Ectodermal cell (in vitro differentiated cells): ENCODE measurements around the gene GMDS.

Experiments
- H3K27ac ChIP-seq: 2 replicates; pipeline ENCODE4 v1.7.0; 2013; ENCODE audit warnings: mild to moderate bottlenecking, low read depth, low read length; ENCODE audit not compliant: insufficient read depth, poor library complexity, severe bottlenecking
- H3K27me3 ChIP-seq: 2 replicates; pipeline ENCODE4 v1.7.0; 2013; ENCODE audit warnings: mild to moderate bottlenecking, low read length; ENCODE audit not compliant: insufficient read depth, control insufficient read depth, poor library complexity, severe bottlenecking
- H3K36me3 ChIP-seq: one replicate; pipeline ENCODE4 v1.7.0; 2013; ENCODE audit warnings: low read length; ENCODE audit not compliant: control insufficient read depth, insufficient read depth
- H3K4me1 ChIP-seq: one replicate; pipeline ENCODE4 v1.7.0; 2013; ENCODE audit warnings: low read length; ENCODE audit not compliant: control insufficient read depth, insufficient read depth
- H3K4me3 ChIP-seq: 2 replicates; pipeline ENCODE4 v1.7.0; 2013; ENCODE audit warnings: low read depth, low read length, control low read depth; ENCODE audit not compliant: insufficient read depth
- H3K9me3 ChIP-seq: 2 replicates; pipeline ENCODE4 v1.7.0; 2013; ENCODE audit warnings: mild to moderate bottlenecking, low read length, moderate library complexity; ENCODE audit not compliant: control insufficient read depth
- WGBS, 2 experiments: methylation state at CpG; one replicate each; pipeline ENCODE4 v1.1.7; 2013; ENCODE audit warnings: missing lambda C conversion rate in 2 of 2; 5-methylcytosine and 5-hydroxymethylcytosine counted together

Gene GMDS

GRCh38 chr6:2240961-2241360 is 4.4 kb downstream of the GMDS start:
- no peak overlapping the region for H3K27ac ChIP-seq
- WGBS, 2 experiments = 89 to 90% methylated on average over 6 of the region's 6 CpGs

GRCh38 chr6:2237001-2237400 is 8.4 kb downstream of the GMDS start:
- 85% methylated on average over 1 of the region's 1 CpG; no CpG with 5 or more reads in 1 of the 2 experiments for WGBS, 2 experiments

More at GRCh38 chr6:2240961-2241360, 4.4 kb downstream of the GMDS start:
- Histone ChIP-seq H3K27me3 (peaks cover 15% of the 10 kb centered on the region), H3K4me1 (no peaks in the 10 kb centered on the region), H3K4me3 (no peak overlapping the region), H3K9me3 (no peaks in the 10 kb centered on the region), H3K36me3 (no peaks in the 10 kb centered on the region)

GRCh38 chr6:2235777-2236495 is 9.5 kb downstream of the GMDS start:
- 95% methylated on average over 2 of the region's 2 CpGs for WGBS, 2 experiments
- Histone ChIP-seq H3K4me1 (no peaks in the 10 kb centered on the region), H3K36me3 (no peaks in the 10 kb centered on the region)

More at GRCh38 chr6:2237001-2237400, 8.4 kb downstream of the GMDS start:
- Histone ChIP-seq H3K9me3 (no peaks in the 10 kb centered on the region), H3K4me3 (no peak overlapping the region), H3K36me3 (no peaks in the 10 kb centered on the region), H3K27ac (no peak overlapping the region), H3K4me1 (no peaks in the 10 kb centered on the region), H3K27me3 (no peaks in the 10 kb centered on the region)

GRCh38 chr6:2232445-2232844 is 13.0 kb downstream of the GMDS start:
- Histone ChIP-seq H3K27me3 (no peaks in the 10 kb centered on the region), H3K4me1 (peaks cover 7% of the 10 kb centered on the region), H3K9me3 (no peaks in the 10 kb centered on the region), H3K36me3 (no peaks in the 10 kb centered on the region), H3K27ac (no peak overlapping the region), H3K4me3 (no peak overlapping the region)
- 91% methylated on average over 9 of the region's 9 CpGs for WGBS, 2 experiments

More at GRCh38 chr6:2235777-2236495, 9.5 kb downstream of the GMDS start:
- Histone ChIP-seq H3K27me3 (no peaks in the 10 kb centered on the region), H3K27ac (no peak overlapping the region), H3K9me3 (no peaks in the 10 kb centered on the region), H3K4me3 (no peak overlapping the region)

- no peak overlapping the region for H3K27ac ChIP-seq
- no peaks in the 10 kb centered on the region for H3K9me3 ChIP-seq
- H3K36me3 ChIP-seq = no peaks in the 10 kb centered on the region
- peaks cover 7% of the 10 kb centered on the region for H3K4me1 ChIP-seq
- H3K4me3 ChIP-seq = no peak overlapping the region
- no peaks in the 10 kb centered on the region for H3K27me3 ChIP-seq
- 87 to 89% methylated on average over 3 to 4 of the region's 4 CpGs for WGBS, 2 experiments
Measured at GRCh38 chr6:2231438-2231837, 14.0 kb downstream of the GMDS start.

GRCh38 chr6:2230659-2231277 is 14.6 kb downstream of the GMDS start:
- no peaks in the 10 kb centered on the region for H3K9me3 ChIP-seq
- no peaks in the 10 kb centered on the region for H3K36me3 ChIP-seq
- H3K4me1 ChIP-seq = peaks cover 7% of the 10 kb centered on the region
- H3K27ac ChIP-seq = no peak overlapping the region
- no peaks in the 10 kb centered on the region for H3K27me3 ChIP-seq
- WGBS, 2 experiments = no CpG with 5 or more reads among the region's 2 CpGs
- no peak overlapping the region for H3K4me3 ChIP-seq

GRCh38 chr6:2229742-2230141 is 15.7 kb downstream of the GMDS start:
- WGBS, 2 experiments = 72 to 74% methylated on average over 4 of the region's 4 CpGs
- Histone ChIP-seq H3K27me3 (no peaks in the 10 kb centered on the region), H3K4me1 (peaks cover 7% of the 10 kb centered on the region), H3K27ac (no peak overlapping the region), H3K4me3 (no peak overlapping the region), H3K9me3 (no peaks in the 10 kb centered on the region), H3K36me3 (no peaks in the 10 kb centered on the region)

GRCh38 chr6:2229039-2229438 is 16.4 kb downstream of the GMDS start:
- Histone ChIP-seq H3K4me3 (no peak overlapping the region), H3K4me1 (peaks cover 7% of the 10 kb centered on the region), H3K36me3 (no peaks in the 10 kb centered on the region), H3K27me3 (no peaks in the 10 kb centered on the region), H3K27ac (no peak overlapping the region), H3K9me3 (no peaks in the 10 kb centered on the region)
- WGBS, 2 experiments = 94 to 95% methylated on average over 4 of the region's 4 CpGs

- Histone ChIP-seq H3K4me1 (peaks cover 7% of the 10 kb centered on the region), H3K36me3 (no peaks in the 10 kb centered on the region), H3K27me3 (no peaks in the 10 kb centered on the region), H3K9me3 (no peaks in the 10 kb centered on the region), H3K27ac (no peak overlapping the region), H3K4me3 (no peak overlapping the region)
- WGBS, 2 experiments = 87 to 92% methylated on average over 2 of the region's 2 CpGs
Measured at GRCh38 chr6:2228392-2228791, 17.0 kb downstream of the GMDS start.

- Histone ChIP-seq H3K4me3 (no peak overlapping the region), H3K4me1 (peaks cover 11% of the 10 kb centered on the region)
- 95 to 98% methylated on average over 1 to 2 of the region's 2 CpGs for WGBS, 2 experiments
Measured at GRCh38 chr6:2226775-2227174, 18.6 kb downstream of the GMDS start.

More at GRCh38 chr6:2226775-2227174, 18.6 kb downstream of the GMDS start:
- H3K27me3 ChIP-seq = no peaks in the 10 kb centered on the region
- no peak overlapping the region for H3K27ac ChIP-seq
- no peaks in the 10 kb centered on the region for H3K9me3 ChIP-seq
- H3K36me3 ChIP-seq = no peaks in the 10 kb centered on the region
